Hippocampal formation (tissue), 2 donors: ENCODE measurements around the gene FAIM.
"Not testable (repeated sequence)": the region's sequence is repeated elsewhere in the genome, so short reads cannot be mapped to it uniquely, and the experiment has no call there.

ENCODE experiments used
- DNase-seq, 2 donors: peaks; one replicate each; lab custom pipeline; 2025; lab: John Stamatoyannopoulos, UW

The FAIM gene

DNA sequence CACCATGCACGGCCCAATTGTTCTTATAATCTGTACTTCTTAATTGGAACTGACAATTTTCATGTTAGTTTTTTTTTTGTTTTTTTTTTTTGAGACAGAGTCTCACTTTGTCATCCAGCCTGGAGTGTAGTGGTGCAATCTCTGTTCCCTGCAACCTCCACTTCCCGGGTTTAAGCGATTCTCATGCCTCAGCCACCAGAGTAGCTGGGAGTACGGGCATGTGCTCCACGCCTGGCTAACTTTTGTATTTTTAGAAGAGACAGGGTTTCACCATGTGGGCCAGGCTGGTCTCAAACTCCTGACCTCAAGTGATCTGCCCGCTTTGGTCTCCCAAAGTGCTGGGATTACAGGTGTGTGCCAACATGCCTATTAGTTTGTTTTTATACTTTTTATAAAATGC, 72.4 kb downstream of the FAIM start:
- DNase-seq = not testable (repeated sequence)

DNA sequence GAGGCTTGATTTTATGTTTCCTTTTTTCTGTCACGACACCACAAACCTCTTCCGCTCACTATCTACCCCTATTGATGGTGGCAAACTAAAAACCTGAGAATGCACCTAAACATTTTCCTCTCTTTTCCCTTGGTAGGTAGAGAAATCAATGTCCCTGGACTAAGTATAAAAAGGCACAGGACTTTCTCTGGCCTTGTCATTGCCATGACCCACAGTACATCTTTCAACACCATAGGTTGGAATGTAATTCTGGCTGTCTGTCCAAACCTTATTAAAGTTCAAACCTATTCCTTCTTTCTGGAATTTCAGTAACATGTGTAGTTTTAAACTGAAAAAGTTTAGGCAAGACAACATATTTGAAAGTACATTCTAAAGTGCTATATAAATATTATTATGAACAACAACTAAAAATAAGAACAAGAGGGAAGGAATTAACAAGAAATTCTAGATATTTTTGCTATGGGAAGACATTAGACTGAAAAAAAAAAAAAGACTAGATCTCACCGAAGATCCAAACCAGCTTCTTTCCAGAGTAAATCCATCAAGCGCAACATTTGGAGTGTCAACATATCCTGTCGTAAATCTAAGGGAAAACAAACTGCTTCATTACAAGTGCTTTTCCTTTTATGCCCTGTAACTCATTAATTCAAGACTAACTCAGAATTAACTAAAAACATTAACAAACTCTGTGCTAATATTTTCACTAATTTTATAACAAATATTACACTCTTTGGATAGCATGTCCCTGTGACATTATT, 73.1 kb downstream of the FAIM start:
- DNase-seq = no peak

DNA sequence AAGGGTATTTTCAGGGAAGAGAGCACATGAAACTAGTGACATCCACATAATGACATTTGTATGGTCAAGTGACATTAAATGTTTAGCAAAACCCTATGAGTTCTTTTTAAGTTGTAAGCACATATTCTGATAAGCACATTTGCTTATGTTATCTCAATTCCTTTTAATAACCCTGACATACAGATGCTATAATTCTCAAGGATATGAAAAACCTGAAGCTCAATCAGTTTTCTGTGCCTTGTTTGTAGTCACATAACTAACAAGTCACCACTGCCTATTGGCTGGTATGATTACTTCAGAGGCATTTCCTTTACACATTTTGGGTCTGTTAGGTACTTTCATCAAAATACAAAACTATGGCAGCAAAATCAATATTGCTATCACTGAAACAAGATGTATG, 74.1 kb downstream of the FAIM start:
- no peak for DNase-seq
